Measurements from ENCODE around the gene NRG3.

- TF ChIP-seq CTCF (IDR thresholded peaks at IDR 0.05) (no peak), POLR2A (IDR thresholded peaks at IDR 0.05) (no peak), EP300 (IDR thresholded peaks at IDR 0.05) (no peak)
These were observed 402.6 kb downstream of the NRG3 start for GRCh38 chr10:82277591-82277990.

All from ovary (tissue), 3 donors.